Activated CD8-positive, alpha-beta memory T cell treated with anti-CD3 and anti-CD28 coated beads for 1 hour (primary cell): ENCODE results near the gene SSX7.
"Not testable (repeated sequence)": the region's sequence is repeated elsewhere in the genome, so short reads cannot be mapped to it uniquely, and the experiment has no call there.

Experiments
- DNase-seq, 2 donors: peaks; one replicate each; pipeline ENCODE4 v3.0.0-alpha.2; 2020; ENCODE audit warnings: low read depth in 1 of 2; ENCODE audit errors: extremely low read depth in 1 of 2

Gene SSX7

GRCh38 chrX:52654800-52655199 lies at the start of gene SSX7:
TSS of gene SSX7 (minus strand) at chrX:52654900. CDS start at chrX:52653472, 1,428 bp downstream.
- not testable (repeated sequence) for DNase-seq

GRCh38 chrX:52692034-52692433 lies 37.3 kb upstream of the SSX7 start:
- DNase-seq: not testable (repeated sequence)

GRCh38 chrX:52662218-52662617 lies 7.5 kb upstream of the SSX7 start:
- not testable (repeated sequence) for DNase-seq

GRCh38 chrX:52655475-52655874 lies 775 bp upstream of the SSX7 start:
- DNase-seq: not testable (repeated sequence)

- not testable (repeated sequence) for DNase-seq
Measured at GRCh38 chrX:52650676-52651075, 4.0 kb downstream of the SSX7 start.

GRCh38 chrX:52648956-52649355 lies 5.7 kb downstream of the SSX7 start:
- not testable (repeated sequence) for DNase-seq

- not testable (repeated sequence) for DNase-seq
Measured at GRCh38 chrX:52628483-52628882, 26.2 kb downstream of the SSX7 start.

GRCh38 chrX:52620661-52621060 lies 34.0 kb downstream of the SSX7 start:
- DNase-seq: not testable (repeated sequence)

- DNase-seq: no peak
Measured at GRCh38 chrX:52608961-52609360, 45.7 kb downstream of the SSX7 start.

GRCh38 chrX:52603151-52603550 lies 51.5 kb downstream of the SSX7 start:
- not testable (repeated sequence) for DNase-seq

- DNase-seq: no peak
Measured at GRCh38 chrX:52598886-52599285, 55.8 kb downstream of the SSX7 start.

- no peak for DNase-seq
Measured at GRCh38 chrX:52594658-52595057, 60.0 kb downstream of the SSX7 start.
